ENCODE results near the gene GTF2B. TPM values are rescaled to one million over a fixed set of nuclear protein-coding genes. Genes with fewer than 3 reads are reported as not detected.
"Not testable (repeated sequence)": the region's sequence is repeated elsewhere in the genome, so short reads cannot be mapped to it uniquely, and the experiment has no call there.

GTF2B gene
- 27.0 TPM for total RNA-seq (2021; ENCODE audit: unreplicated experiment)
- polyA plus RNA-seq (2012; ENCODE audit: insufficient read length): 18.0 TPM
- Bru-seq, nascent RNA: percentile 84 among the genes with signal in this experiment
- percentile 68 among the genes with signal in this experiment for BruChase-seq, experiment 1, labeled RNA remaining after a 2-hour chase
- BruChase-seq, experiment 2, labeled RNA remaining after a 6-hour chase: percentile 61 among the genes with signal in this experiment
- long read RNA-seq, transcript GTF2B-201 (7 exons, 1,351 nt): major isoform, 43 of 73 reads
- long read RNA-seq, partial matches to known transcripts: 3 of 73 reads
- long read RNA-seq, other reads (novel, unspliced or antisense): 27 of 73 reads

DNA sequence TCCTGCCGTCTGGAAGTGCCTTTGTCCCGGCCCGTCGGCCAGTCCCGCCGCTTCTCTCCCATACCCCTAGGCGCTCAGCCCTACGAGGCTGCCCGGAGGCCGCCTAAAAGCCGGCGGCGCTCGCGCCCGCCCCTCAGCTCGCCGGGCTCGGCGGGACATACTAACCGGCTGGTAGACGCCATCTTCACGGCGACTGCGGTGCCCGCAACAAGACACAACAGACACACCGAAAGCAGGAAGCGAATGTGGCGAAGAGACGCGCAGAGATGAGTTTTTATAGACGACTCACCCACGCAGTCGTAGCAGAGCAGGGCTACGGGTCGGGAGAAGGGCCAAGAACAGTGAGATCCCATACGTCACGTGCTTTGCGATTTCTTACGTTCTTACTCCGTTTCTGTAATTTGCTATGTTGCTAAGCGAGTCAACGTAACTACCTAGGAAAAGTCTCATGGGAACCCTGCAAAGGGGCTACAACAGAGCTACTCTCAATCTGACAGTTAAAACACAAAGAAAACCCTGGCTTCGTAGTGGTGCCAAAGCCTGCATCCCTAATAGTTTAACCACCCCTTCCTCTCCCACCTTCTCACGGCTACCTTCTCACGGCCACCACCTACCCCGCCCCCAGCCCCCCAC is at the start of gene GTF2B:
Gene GTF2B (minus strand): TSS at position 250 of the 633 bp plus-strand sequence. CDS start 68 bp downstream, at position 182.
- peak within 1 kb of the TSS; percentile 92 to 93 for H3K4me3 ChIP-seq (ENCODE audit: low read depth in 2 of 2, low read length in 2 of 2)
- TF ChIP-seq SIN3A (IDR thresholded peaks at IDR 0.05; ENCODE audit: borderline replicate concordance, insufficient read depth, low read depth, low read length): peak; percentile 99; the same call in 1 of the 2 replicates
- TF ChIP-seq, protein P1, sequence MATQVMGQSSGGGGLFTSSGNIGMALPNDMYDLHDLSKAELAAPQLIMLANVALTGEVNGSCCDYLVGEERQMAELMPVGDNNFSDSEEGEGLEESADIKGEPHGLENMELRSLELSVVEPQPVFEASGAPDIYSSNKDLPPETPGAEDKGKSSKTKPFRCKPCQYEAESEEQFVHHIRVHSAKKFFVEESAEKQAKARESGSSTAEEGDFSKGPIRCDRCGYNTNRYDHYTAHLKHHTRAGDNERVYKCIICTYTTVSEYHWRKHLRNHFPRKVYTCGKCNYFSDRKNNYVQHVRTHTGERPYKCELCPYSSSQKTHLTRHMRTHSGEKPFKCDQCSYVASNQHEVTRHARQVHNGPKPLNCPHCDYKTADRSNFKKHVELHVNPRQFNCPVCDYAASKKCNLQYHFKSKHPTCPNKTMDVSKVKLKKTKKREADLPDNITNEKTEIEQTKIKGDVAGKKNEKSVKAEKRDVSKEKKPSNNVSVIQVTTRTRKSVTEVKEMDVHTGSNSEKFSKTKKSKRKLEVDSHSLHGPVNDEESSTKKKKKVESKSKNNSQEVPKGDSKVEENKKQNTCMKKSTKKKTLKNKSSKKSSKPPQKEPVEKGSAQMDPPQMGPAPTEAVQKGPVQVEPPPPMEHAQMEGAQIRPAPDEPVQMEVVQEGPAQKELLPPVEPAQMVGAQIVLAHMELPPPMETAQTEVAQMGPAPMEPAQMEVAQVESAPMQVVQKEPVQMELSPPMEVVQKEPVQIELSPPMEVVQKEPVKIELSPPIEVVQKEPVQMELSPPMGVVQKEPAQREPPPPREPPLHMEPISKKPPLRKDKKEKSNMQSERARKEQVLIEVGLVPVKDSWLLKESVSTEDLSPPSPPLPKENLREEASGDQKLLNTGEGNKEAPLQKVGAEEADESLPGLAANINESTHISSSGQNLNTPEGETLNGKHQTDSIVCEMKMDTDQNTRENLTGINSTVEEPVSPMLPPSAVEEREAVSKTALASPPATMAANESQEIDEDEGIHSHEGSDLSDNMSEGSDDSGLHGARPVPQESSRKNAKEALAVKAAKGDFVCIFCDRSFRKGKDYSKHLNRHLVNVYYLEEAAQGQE (IDR thresholded peaks at IDR 0.05; ENCODE audit: insufficient read depth in 1 of 2, low read depth in 2 of 2, low read length in 1 of 2): 0 out of 4 replicates have a peak, but pooled peaks of 1 of the 2 experiments have one; percentile 41
- no peak for TF ChIP-seq CTCF (IDR thresholded peaks at IDR 0.05)
- peak; percentile 69 for TF ChIP-seq TCF7L2 (IDR thresholded peaks at IDR 0.05; ENCODE audit: low read depth, low read length)
- peak; percentile 100 for TF ChIP-seq POLR2AphosphoS5 (IDR thresholded peaks at IDR 0.05; ENCODE audit: low read depth, low read length)
- in situ Hi-C loops (cut with HindIII; ENCODE audit: low pct_unique_long_range_greater_than_20kb, low sequenced_read_pairs): no loop called here
- POLR2A ChIA-PET: no interaction called here
- no peaks in the 10 kb centered on the region for H3K9me3 ChIP-seq (ENCODE audit: control insufficient read depth, insufficient read depth, low read depth, low read length)
- DNase-seq (ENCODE audit: low read depth, low spot score): peak; percentile 98
- peaks cover 8% of the 10 kb centered on the region for H3K36me3 ChIP-seq (ENCODE audit: control insufficient read depth, insufficient read depth, low read length)
- CTCF ChIA-PET: interaction anchor here (0.6 kb wide), 1 partner anchor 208 kb away, joined by 10 read pairs; no protein-coding TSS in a partner anchor
- H3K27ac ChIP-seq (ENCODE audit: low read length): peak within 1 kb of the TSS; percentile 92
- ATAC-seq: peak; percentile 86
- BruUV-seq (replicated peaks): no TSS peak
- no peaks in the 10 kb centered on the region for H3K27me3 ChIP-seq (ENCODE audit: control insufficient read depth, insufficient read depth, low read length)
- intact Hi-C loops (cut with micrococcal nuclease; ENCODE audit: unreplicated experiment): no loop called here
- H3K4me1 ChIP-seq (ENCODE audit: control insufficient read depth, insufficient read depth, low read length): peaks cover 25% of the 10 kb centered on the region

DNA sequence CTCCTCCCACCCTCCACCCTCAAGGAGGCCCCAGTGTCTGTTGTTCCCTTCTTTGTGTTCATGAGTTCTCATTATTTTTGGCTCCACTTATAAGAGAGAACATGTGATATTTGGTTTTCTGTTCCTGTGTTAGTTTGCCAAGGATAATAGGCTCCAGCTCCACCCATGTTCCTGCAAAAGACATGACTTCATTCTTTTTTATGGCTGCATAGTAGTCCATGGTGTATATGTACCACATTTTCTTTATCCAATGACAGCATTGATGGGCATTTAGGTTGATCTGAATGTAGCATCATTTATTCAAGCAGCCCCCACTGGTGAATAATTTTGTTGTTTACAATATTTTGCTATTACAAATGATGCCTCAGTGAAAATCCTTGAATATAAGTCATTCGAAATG is 47.2 kb upstream of the GTF2B start:
- H3K36me3 ChIP-seq (ENCODE audit: control insufficient read depth, insufficient read depth, low read length); H3K4me1 ChIP-seq (ENCODE audit: control insufficient read depth, insufficient read depth, low read length); intact Hi-C loops (cut with micrococcal nuclease; ENCODE audit: unreplicated experiment); H3K27ac ChIP-seq (ENCODE audit: low read length); POLR2A ChIA-PET; H3K4me3 ChIP-seq (ENCODE audit: low read depth in 2 of 2, low read length in 2 of 2); ATAC-seq; H3K9me3 ChIP-seq (ENCODE audit: control insufficient read depth, insufficient read depth, low read depth, low read length); BruUV-seq (replicated peaks); H3K27me3 ChIP-seq (ENCODE audit: control insufficient read depth, insufficient read depth, low read length); DNase-seq (ENCODE audit: low read depth, low spot score); in situ Hi-C loops (cut with HindIII; ENCODE audit: low pct_unique_long_range_greater_than_20kb, low sequenced_read_pairs): not testable (repeated sequence)
- CTCF ChIA-PET: interaction anchor here (0.6 kb wide), 1 partner anchor 1544 kb away, joined by 8 read pairs; no protein-coding TSS in a partner anchor

Data from Panc1 (cell line).